ENCODE results near the gene GASK1A. TPM values are rescaled to one million over a fixed set of nuclear protein-coding genes. Genes with fewer than 3 reads are reported as not detected.
"Not testable (repeated sequence)": the region's sequence is repeated elsewhere in the genome, so short reads cannot be mapped to it uniquely, and the experiment has no call there.

GASK1A gene
- total RNA-seq, 2 experiments from 2014 or later, result not detected

DNA sequence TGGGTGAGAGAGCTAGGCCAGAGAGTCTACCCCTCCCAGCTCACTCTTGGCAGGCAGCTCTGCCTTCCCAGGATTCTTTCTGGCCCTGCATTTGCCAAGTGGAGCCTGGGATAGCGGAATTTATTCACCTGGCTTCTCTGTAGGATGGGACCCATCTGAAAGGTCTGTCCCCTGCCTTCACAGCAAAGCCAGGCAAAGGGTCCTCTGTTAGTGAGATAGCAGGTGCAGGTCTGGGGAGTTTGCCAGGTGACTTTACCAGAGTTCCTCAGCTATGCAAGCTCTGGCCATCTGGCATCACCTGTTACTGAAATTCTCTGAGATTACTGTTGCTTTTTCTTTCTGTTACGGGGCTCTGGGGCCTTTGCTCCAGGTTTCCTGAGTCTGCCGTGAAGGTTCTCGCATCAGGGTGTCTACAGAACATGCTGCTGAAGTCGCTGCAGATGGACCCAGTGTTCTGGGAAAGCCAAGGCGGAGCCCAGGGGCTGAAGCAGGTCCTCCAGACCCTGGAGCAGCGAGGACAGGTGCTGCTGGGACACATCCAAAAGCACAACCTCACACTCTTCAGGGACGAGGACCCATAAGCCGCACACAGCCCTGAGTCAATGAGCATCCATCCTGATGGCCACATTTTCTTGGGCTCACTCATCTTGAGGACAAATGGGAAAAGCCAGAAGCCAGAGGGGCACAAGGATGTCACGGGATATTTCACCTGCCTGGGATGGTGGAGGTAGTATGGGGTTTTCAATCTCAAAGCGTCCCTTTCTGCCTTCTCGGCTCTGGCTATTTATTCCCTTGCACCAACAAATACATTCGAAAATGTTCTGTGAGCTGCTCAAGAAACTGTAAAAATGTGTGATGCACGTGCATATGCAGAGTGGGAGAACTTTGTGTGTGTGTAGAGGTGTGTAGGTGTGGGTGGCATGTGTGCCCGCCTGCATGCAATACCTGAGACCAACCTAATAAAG, 77.0 kb downstream of the GASK1A start:
- ATAC-seq (no peak), DNase-seq (peak; percentile 5)
- no peaks in the 10 kb centered on the region for H3K36me3 Mint-ChIP-seq (ENCODE audit: low read depth)
- CTCF ChIA-PET, result no interaction called here
- no peak overlapping the region for H3K27ac Mint-ChIP-seq
- H3K4me3 Mint-ChIP-seq, result no peak overlapping the region
- POLR2A ChIA-PET, result interaction anchor here (0.5 to 1.5 kb wide), 2 partner anchors 22 to 386 kb away, joined by 3 to 4 read pairs; no protein-coding TSS in a partner anchor
- peaks cover 8% of the 10 kb centered on the region for H3K4me1 Mint-ChIP-seq (ENCODE audit: low read depth)
- H3K27me3 Mint-ChIP-seq (ENCODE audit: low read depth), result peaks cover 2% of the 10 kb centered on the region
- H3K9me3 Mint-ChIP-seq (ENCODE audit: insufficient read depth), result peaks cover 1% of the 10 kb centered on the region

DNA sequence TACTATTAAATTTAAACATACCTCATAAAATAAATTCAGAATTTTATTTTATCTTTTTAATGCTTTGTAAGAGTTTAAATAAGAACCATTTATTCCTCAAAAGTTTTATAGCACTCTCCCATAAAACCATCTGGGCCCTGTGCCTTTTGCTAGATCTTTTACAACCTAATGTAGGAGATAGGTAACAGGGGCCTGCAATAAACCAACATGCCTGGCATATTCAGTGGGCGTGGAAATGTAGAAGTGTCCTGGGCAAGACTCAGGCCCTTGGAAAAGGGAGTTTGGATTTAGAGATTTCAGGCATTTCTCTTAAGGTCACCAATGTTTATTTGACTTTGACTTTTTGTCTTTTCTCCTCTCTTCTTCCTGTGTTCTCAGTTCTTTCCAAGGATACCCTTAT, 80.3 kb downstream of the GASK1A start:
- Mint-ChIP-seq H3K9me3 (ENCODE audit: insufficient read depth) (peaks cover 2% of the 10 kb centered on the region), H3K27me3 (ENCODE audit: low read depth) (no peaks in the 10 kb centered on the region), H3K27ac (no peak overlapping the region), H3K4me1 (ENCODE audit: low read depth) (peaks cover 8% of the 10 kb centered on the region), H3K36me3 (ENCODE audit: low read depth) (no peaks in the 10 kb centered on the region), H3K4me3 (no peak overlapping the region)
- DNase-seq, result no peak
- no peak for ATAC-seq
- ChIA-PET CTCF (no interaction called here), POLR2A (no interaction called here)

DNA sequence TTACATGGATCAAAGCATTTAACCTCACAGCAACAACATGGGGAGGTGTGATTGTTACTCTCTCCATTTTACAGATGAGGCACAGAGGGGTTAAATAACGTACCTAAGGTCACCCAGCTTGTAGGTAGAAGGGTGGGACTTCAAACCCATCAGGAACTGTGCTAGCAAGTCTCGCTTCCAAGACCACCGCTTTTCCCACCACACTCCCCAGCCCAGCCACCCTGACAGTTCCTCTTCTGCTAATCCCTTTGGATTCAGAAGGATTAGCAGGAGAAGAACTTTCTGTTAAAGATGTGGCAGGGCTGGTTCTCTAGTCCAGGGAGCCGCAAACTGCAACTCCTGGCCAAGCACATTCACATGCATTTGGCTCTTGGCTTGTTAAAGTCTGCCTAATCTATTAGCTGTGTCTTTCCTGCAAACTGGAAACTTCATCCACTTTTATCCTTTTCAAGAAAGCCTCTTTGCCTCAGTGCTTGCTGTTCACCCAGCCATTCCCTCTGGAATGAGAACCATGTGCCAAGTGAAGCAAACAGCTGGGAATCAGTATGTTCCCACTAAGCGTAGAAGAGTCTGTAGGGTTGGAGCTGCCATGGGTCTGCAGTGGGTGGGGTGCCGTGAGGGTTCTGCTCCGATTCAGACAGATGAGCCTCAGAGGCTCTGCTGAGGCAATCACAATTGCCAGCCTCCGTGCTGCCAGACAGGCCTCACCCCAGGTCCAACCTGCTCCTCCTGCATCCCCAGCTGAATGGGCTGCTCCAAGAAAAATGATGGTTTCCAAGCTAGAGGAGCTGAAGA, 82.2 kb downstream of the GASK1A start:
- peaks cover 4% of the 10 kb centered on the region for H3K9me3 Mint-ChIP-seq (ENCODE audit: insufficient read depth)
- no peak overlapping the region for H3K27ac Mint-ChIP-seq
- ChIA-PET CTCF (no interaction called here), POLR2A (no interaction called here)
- DNase-seq (peak; percentile 12), ATAC-seq (no peak)
- no peaks in the 10 kb centered on the region for H3K27me3 Mint-ChIP-seq (ENCODE audit: low read depth)
- H3K4me3 Mint-ChIP-seq, result no peak overlapping the region
- H3K36me3 Mint-ChIP-seq (ENCODE audit: low read depth), result no peaks in the 10 kb centered on the region
- H3K4me1 Mint-ChIP-seq (ENCODE audit: low read depth), result peaks cover 8% of the 10 kb centered on the region

DNA sequence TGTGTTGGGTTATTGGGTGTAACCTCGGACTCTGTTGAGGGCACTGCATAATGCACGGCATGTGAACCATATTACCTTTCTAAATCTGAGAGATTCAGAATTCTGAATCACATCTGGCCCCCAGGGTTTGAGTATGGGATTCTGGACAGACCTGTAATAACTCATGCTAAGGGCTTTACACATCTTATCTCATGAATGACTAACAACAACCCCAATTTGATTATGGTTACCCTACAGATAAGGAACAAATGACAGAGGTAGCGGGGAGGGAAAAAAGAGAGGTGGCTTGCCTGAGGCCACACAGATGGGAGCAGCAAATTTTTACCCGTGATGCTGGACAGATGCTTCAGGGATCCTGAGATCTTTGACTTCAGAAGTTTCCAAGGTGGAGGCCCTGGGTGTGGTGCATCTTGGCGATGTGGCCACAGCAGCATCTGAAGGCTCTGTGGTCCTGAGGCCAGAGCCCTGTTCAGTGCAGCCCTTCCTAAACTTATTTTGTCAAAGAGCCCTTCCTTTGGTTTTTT, 83.0 kb downstream of the GASK1A start:
- ATAC-seq (no peak), DNase-seq (peak; percentile 16)
- no peak overlapping the region for H3K4me3 Mint-ChIP-seq
- no peaks in the 10 kb centered on the region for H3K36me3 Mint-ChIP-seq (ENCODE audit: low read depth)
- peaks cover 8% of the 10 kb centered on the region for H3K4me1 Mint-ChIP-seq (ENCODE audit: low read depth)
- no peaks in the 10 kb centered on the region for H3K27me3 Mint-ChIP-seq (ENCODE audit: low read depth)
- ChIA-PET CTCF (no interaction called here), POLR2A (no interaction called here)
- peaks cover 4% of the 10 kb centered on the region for H3K9me3 Mint-ChIP-seq (ENCODE audit: insufficient read depth)
- H3K27ac Mint-ChIP-seq, result no peak overlapping the region

DNA sequence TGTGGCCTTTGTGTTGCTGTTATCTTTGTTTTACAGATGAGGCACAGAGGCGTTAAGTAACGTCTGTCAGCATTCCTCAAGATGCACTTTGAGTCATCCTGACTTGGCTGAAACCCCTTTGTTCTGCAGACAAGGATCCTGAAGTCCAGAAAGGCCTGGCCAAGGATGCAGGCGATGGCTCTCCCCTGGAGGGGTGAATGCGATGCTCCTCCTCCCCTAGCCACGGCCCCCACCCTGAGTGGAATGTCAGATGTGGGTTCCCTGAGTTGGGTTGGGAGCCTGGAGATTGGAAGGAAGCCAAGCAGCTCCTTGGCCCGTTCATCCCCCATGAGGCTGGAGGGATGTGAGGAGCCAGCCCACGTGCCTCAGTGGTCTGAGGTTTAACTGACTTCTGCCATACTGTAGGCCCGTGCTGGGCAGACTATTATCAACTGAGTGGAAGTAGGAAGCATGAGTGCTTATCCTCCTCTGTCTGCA, 83.5 kb downstream of the GASK1A start:
- peak; percentile 11 for DNase-seq
- Mint-ChIP-seq H3K27ac (no peak overlapping the region), H3K4me1 (ENCODE audit: low read depth) (peaks cover 8% of the 10 kb centered on the region), H3K4me3 (no peak overlapping the region), H3K9me3 (ENCODE audit: insufficient read depth) (peaks cover 4% of the 10 kb centered on the region), H3K27me3 (ENCODE audit: low read depth) (no peaks in the 10 kb centered on the region), H3K36me3 (ENCODE audit: low read depth) (no peaks in the 10 kb centered on the region)
- ChIA-PET CTCF (no interaction called here), POLR2A (no interaction called here)
- no peak for ATAC-seq

DNA sequence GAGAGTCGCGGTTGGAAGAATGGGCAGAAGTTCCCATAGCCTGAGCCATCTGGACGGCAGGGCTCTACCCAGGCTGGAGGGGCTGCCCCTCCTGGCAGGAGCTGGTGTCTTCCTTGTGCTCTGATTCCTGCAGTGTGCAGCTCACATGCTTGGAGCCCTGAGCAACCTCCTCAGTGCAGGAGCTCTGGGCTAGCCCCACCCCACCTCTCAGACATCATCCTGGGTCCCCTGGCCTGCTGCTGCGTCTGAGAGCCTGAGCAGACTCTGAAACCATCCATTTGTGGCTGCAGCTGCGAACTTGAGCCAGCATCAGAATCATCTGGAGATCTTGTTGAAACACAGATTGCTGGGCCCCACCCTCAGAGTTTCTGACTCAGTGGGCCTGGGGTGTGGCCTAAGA, 84.0 kb downstream of the GASK1A start:
- CTCF ChIA-PET, result no interaction called here
- H3K4me1 Mint-ChIP-seq (ENCODE audit: low read depth), result peaks cover 8% of the 10 kb centered on the region
- ATAC-seq (no peak), DNase-seq (no peak)
- no peak overlapping the region for H3K4me3 Mint-ChIP-seq
- no peaks in the 10 kb centered on the region for H3K27me3 Mint-ChIP-seq (ENCODE audit: low read depth)
- H3K27ac Mint-ChIP-seq, result no peak overlapping the region
- POLR2A ChIA-PET, result no interaction called here
- H3K9me3 Mint-ChIP-seq (ENCODE audit: insufficient read depth), result peaks cover 4% of the 10 kb centered on the region
- H3K36me3 Mint-ChIP-seq (ENCODE audit: low read depth), result no peaks in the 10 kb centered on the region

DNA sequence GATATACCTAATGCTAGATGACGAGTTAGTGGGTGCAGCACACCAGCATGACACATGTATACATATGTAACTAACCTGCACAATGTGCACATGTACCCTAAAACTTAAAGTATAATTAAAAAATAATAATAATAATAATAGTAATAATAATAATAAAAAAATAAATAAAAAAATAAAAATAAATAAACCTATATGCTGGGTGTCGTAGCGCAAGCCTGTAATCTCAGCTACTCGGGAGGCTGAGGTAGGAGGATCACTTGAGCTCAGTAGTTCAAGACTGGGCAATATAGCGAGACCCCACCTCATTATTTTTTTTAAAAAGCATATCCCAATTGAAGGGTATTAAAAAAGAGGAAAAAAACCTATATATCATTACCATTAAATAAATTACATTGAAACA, 91.6 kb downstream of the GASK1A start:
- CTCF ChIA-PET, result interaction anchor here (1.0 to 3.1 kb wide), 3 partner anchors 15 to 109 kb away, joined by 3 to 24 read pairs (median 3); no protein-coding TSS in a partner anchor
- H3K36me3 Mint-ChIP-seq (ENCODE audit: low read depth); POLR2A ChIA-PET; H3K4me1 Mint-ChIP-seq (ENCODE audit: low read depth); H3K9me3 Mint-ChIP-seq (ENCODE audit: insufficient read depth); H3K4me3 Mint-ChIP-seq; DNase-seq; H3K27ac Mint-ChIP-seq; H3K27me3 Mint-ChIP-seq (ENCODE audit: low read depth); ATAC-seq: not testable (repeated sequence)

DNA sequence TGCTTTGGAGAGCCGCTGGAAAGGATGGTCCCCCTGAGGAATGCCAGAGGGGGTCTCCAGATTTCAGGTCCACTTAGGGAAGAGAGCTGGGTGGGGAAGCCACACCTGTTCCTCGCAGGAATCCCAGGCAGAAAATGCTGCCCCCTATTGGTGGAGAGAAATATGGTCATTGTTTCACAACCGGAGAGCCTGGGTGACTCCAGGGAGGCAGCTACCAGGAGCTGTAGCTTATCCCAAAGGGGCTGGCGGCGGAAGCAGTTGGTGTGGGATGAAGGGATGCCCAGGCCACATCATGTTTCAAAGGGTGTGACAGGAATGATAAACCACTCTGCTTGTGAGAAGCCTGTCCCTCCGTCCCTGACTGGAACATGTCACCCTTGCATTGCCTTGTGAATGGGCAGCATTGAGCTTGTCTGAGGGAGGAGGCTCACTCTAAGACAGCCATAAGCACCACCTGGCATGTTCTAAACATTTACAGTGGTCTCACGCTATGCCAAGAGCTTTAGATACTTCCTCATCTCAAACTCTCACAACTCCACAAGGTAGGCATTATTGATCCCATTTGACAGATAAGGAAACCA, 92.3 kb downstream of the GASK1A start:
- Mint-ChIP-seq H3K9me3 (ENCODE audit: insufficient read depth) (no peaks in the 10 kb centered on the region), H3K4me1 (ENCODE audit: low read depth) (no peaks in the 10 kb centered on the region), H3K4me3 (no peak overlapping the region), H3K27me3 (ENCODE audit: low read depth) (no peaks in the 10 kb centered on the region), H3K27ac (no peak overlapping the region), H3K36me3 (ENCODE audit: low read depth) (no peaks in the 10 kb centered on the region)
- DNase-seq (peak; percentile 33), ATAC-seq (no peak)
- CTCF ChIA-PET, result interaction anchor here (0.7 to 3.1 kb wide), 7 partner anchors 14 to 109 kb away, joined by 3 to 24 read pairs (median 3); no protein-coding TSS in a partner anchor
- POLR2A ChIA-PET, result no interaction called here

DNA sequence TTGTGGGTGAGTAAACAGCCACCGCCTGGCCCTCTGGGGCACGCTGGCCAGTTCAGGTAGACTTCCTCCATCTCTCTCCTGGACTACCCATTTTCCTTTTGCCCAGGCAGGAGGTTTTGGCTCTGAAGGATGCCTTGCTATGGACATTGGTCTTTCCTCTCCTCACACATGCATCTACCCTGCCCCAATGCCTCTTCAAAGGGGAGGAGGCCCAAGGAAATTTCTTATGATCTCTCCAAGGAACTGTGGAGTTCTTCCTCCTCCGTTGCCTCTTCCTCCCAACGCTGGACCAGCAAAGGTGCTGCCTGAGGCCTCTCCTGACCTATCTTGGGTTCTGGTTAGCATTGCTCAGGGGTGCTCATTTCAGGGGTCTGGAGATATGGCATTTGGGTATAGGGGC, 93.2 kb downstream of the GASK1A start:
- ChIA-PET CTCF (interaction anchor here (0.5 to 3.1 kb wide), 3 partner anchors 90 to 1337 kb away, joined by 3 to 24 read pairs (median 4); no protein-coding TSS in a partner anchor), POLR2A (no interaction called here)

DNA sequence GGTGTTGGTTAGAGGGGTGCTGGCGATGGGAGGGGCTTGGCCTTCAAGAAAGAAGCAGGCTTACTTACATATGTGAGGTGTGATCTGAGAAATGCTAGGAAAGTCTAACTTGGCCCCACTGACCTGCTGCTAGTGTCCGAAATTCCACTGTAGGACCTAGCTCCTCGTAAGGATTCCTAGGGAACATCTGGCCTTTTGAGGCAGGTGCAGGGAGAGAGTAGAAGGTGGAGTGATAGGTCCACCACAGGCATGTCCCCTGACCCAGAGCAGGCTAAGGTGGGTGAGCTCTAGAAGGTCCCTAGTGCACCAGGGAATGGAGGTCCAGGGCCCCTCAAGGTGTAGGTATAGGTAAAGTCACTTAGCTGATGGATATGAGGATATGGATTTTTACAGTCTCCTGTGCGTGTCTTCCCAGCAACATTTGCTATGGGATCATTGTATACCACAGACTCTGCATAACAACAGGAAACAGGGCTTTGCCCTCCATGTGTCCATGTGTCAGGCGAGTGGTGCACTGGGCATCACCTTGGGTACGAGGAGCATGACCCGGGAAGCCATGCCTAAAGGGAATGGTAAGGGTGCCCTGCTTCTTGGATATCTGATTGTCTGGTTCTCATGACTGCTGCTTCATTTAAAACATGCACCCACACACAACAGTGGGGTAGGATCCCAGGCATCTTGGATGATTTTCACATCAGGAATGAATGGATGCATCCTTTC, 94.2 kb downstream of the GASK1A start:
- Mint-ChIP-seq H3K27ac (no peak overlapping the region), H3K9me3 (ENCODE audit: insufficient read depth) (no peaks in the 10 kb centered on the region), H3K4me3 (no peak overlapping the region), H3K36me3 (ENCODE audit: low read depth) (peaks cover 6% of the 10 kb centered on the region), H3K27me3 (ENCODE audit: low read depth) (no peaks in the 10 kb centered on the region), H3K4me1 (ENCODE audit: low read depth) (no peaks in the 10 kb centered on the region)
- DNase-seq (no peak), ATAC-seq (no peak)
- ChIA-PET POLR2A (no interaction called here), CTCF (interaction anchor here (0.5 to 3.1 kb wide), 2 partner anchors 111 to 1336 kb away, joined by 4 to 24 read pairs; no protein-coding TSS in a partner anchor)

More for the DNA sequence above, 93.2 kb downstream of the GASK1A start:
- no peaks in the 10 kb centered on the region for H3K36me3 Mint-ChIP-seq (ENCODE audit: low read depth)
- no peak overlapping the region for H3K27ac Mint-ChIP-seq
- H3K9me3 Mint-ChIP-seq (ENCODE audit: insufficient read depth), result no peaks in the 10 kb centered on the region
- ATAC-seq (no peak), DNase-seq (no peak)
- H3K4me1 Mint-ChIP-seq (ENCODE audit: low read depth), result no peaks in the 10 kb centered on the region
- H3K27me3 Mint-ChIP-seq (ENCODE audit: low read depth), result no peaks in the 10 kb centered on the region
- no peak overlapping the region for H3K4me3 Mint-ChIP-seq

DNA sequence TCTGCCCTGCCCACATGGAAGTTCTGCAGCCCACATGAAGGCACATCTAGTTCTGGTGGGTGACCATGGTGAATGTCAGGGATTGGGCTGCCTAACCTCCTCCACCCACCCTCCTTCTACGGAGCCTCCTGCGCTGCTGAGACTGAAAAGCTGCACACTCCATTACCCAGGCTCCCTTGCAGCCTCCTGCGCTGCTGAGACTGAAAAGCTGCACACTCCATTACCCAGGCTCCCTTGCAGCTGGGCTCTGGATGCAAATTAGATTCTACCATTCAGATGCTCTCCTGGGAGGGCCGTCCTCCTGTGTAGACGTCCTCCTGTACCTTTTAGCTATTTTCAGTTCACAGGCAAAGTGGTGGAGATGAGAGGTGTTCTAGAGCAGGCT, 94.7 kb downstream of the GASK1A start:
- no peaks in the 10 kb centered on the region for H3K9me3 Mint-ChIP-seq (ENCODE audit: insufficient read depth)
- ATAC-seq (no peak), DNase-seq (no peak)
- H3K27ac Mint-ChIP-seq, result no peak overlapping the region
- ChIA-PET CTCF (no interaction called here), POLR2A (no interaction called here)
- H3K27me3 Mint-ChIP-seq (ENCODE audit: low read depth), result no peaks in the 10 kb centered on the region
- H3K36me3 Mint-ChIP-seq (ENCODE audit: low read depth), result peaks cover 8% of the 10 kb centered on the region
- no peaks in the 10 kb centered on the region for H3K4me1 Mint-ChIP-seq (ENCODE audit: low read depth)
- H3K4me3 Mint-ChIP-seq, result no peak overlapping the region

Data from activated CD8-positive, alpha-beta T cell treated with anti-CD3 and anti-CD28 coated beads, Interleukin-2, amount 10 ng/mL, durations not matched to agents 7 days and 5 days (primary cell).